OCI-LY1 (cell line): ENCODE measurements around the gene SF3B2.
A peak's percentile ranks its signal among the peaks of the same experiment; 100 is the strongest.

Experiments
- H2AFZ ChIP-seq: fragments of 200-600 bp; sonication (generic), shearing (Covaris generic); 2 replicates; pipeline ENCODE4 v1.6.0; 2014; ENCODE audit warnings: antibody characterized with exemption, mild to moderate bottlenecking, low read length
- H3F3A ChIP-seq: fragments of 200-600 bp; sonication (generic), shearing (Covaris generic); 2 replicates; pipeline ENCODE4 v1.6.0; 2014; ENCODE audit warnings: mild to moderate bottlenecking, antibody characterized with exemption, low read length, moderate library complexity; ENCODE audit not compliant: insufficient read depth
- H3K27ac ChIP-seq: fragments of 200-600 bp; sonication (generic); 2 replicates; pipeline ENCODE4 v1.5.1; 2014; ENCODE audit warnings: low read length, mixed run types, mild to moderate bottlenecking, low read depth; ENCODE audit not compliant: poor library complexity, severe bottlenecking
- H3K27me3 ChIP-seq: fragments of 200-600 bp; sonication (generic); 2 replicates; pipeline ENCODE4 v1.6.0; 2014; ENCODE audit warnings: antibody characterized with exemption, mild to moderate bottlenecking, low read length, moderate library complexity; ENCODE audit not compliant: insufficient read depth
- H3K36me3 ChIP-seq: fragments of 200-600 bp; sonication (generic); 2 replicates; pipeline ENCODE4 v1.6.1; 2014; ENCODE audit warnings: mild to moderate bottlenecking, antibody characterized with exemption, low read length, moderate library complexity, mixed read lengths; ENCODE audit not compliant: insufficient read depth
- H3K4me1 ChIP-seq: fragments of 200-600 bp; sonication (generic); 2 replicates; pipeline ENCODE4 v1.5.1; 2014; ENCODE audit warnings: mild to moderate bottlenecking, low read length, moderate library complexity; ENCODE audit not compliant: insufficient read depth, severe bottlenecking
- H3K4me2 ChIP-seq: fragments of 200-600 bp; sonication (generic), shearing (Covaris generic); 2 replicates; pipeline ENCODE4 v1.6.1; 2014; ENCODE audit warnings: low read length
- H3K4me3 ChIP-seq: fragments of 200-600 bp; sonication (generic); 2 replicates; pipeline ENCODE4 v1.5.1; 2014; ENCODE audit warnings: low read length, low read depth, mild to moderate bottlenecking, mixed read lengths; ENCODE audit not compliant: poor library complexity, severe bottlenecking
- H3K79me2 ChIP-seq: fragments of 200-600 bp; shearing (Covaris generic); 2 replicates; pipeline ENCODE4 v1.6.1; 2016; ENCODE audit warnings: mixed run types, low read length, mixed read lengths; ENCODE audit not compliant: insufficient read depth
- H3K9ac ChIP-seq: fragments of 200-600 bp; sonication (generic), shearing (Covaris generic); 2 replicates; pipeline ENCODE4 v1.6.1; 2014; ENCODE audit warnings: mild to moderate bottlenecking, low read length, mixed read lengths
- H3K9me2 ChIP-seq: fragments of 200-600 bp; sonication (generic), shearing (Covaris generic); 2 replicates; pipeline ENCODE4 v1.6.1; 2014; ENCODE audit warnings: low read depth, mild to moderate bottlenecking, low read length, mixed read lengths
- H3K9me3 ChIP-seq: fragments of 200-600 bp; shearing (Covaris generic); 2 replicates; pipeline ENCODE4 v1.6.1; 2014; ENCODE audit warnings: low read length, mixed read lengths
- H4K20me1 ChIP-seq: fragments of 200-600 bp; sonication (generic), shearing (Covaris generic); 2 replicates; pipeline ENCODE4 v1.6.0; 2016; ENCODE audit warnings: mild to moderate bottlenecking, low read length; ENCODE audit not compliant: insufficient read depth
- EZH2 ChIP-seq: fragments of 200-600 bp; sonication (generic), shearing (Covaris generic); IDR thresholded peaks from 2 replicates; pipeline ENCODE4 v1.8.0; 2017; ENCODE audit warnings: borderline replicate concordance, mixed run types, mild to moderate bottlenecking, antibody characterized with exemption, low read length, moderate library complexity, mixed read lengths
- TF ChIP-seq, protein P1 (sequence below): fragments of 200-600 bp; sonication (generic), shearing (Covaris generic); IDR thresholded peaks from 2 replicates; pipeline ENCODE4 v1.5.1; 2017; ENCODE audit warnings: mild to moderate bottlenecking, antibody characterized with exemption, low read length, moderate library complexity, mixed read lengths

SF3B2 gene

GRCh38 chr11:66042996-66043906 is 8.9 kb upstream of the SF3B2 start:
- no peaks in the 10 kb centered on the region for H3K79me2 ChIP-seq
- H3K9me3 ChIP-seq, result no peaks in the 10 kb centered on the region
- H3K4me2 ChIP-seq, result no peak overlapping the region
- H4K20me1 ChIP-seq, result no peaks in the 10 kb centered on the region
- TF ChIP-seq EZH2, result no peak
- TF ChIP-seq, protein P1, sequence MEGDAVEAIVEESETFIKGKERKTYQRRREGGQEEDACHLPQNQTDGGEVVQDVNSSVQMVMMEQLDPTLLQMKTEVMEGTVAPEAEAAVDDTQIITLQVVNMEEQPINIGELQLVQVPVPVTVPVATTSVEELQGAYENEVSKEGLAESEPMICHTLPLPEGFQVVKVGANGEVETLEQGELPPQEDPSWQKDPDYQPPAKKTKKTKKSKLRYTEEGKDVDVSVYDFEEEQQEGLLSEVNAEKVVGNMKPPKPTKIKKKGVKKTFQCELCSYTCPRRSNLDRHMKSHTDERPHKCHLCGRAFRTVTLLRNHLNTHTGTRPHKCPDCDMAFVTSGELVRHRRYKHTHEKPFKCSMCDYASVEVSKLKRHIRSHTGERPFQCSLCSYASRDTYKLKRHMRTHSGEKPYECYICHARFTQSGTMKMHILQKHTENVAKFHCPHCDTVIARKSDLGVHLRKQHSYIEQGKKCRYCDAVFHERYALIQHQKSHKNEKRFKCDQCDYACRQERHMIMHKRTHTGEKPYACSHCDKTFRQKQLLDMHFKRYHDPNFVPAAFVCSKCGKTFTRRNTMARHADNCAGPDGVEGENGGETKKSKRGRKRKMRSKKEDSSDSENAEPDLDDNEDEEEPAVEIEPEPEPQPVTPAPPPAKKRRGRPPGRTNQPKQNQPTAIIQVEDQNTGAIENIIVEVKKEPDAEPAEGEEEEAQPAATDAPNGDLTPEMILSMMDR, result no peak
- no peak overlapping the region for H3K27ac ChIP-seq
- H2AFZ ChIP-seq, result no peak overlapping the region
- peaks cover 5% of the 10 kb centered on the region; the same call in 1 of the 2 replicates for H3K27me3 ChIP-seq
- H3K9me2 ChIP-seq, result no peaks in the 10 kb centered on the region
- H3K36me3 ChIP-seq, result no peaks in the 10 kb centered on the region
- no peak overlapping the region for H3K4me3 ChIP-seq
- no peaks in the 10 kb centered on the region for H3F3A ChIP-seq
- H3K9ac ChIP-seq, result no peak overlapping the region
- H3K4me1 ChIP-seq, result peaks cover 11% of the 10 kb centered on the region

- TF ChIP-seq, protein P1, result no peak
- no peak for TF ChIP-seq EZH2
- no peaks in the 10 kb centered on the region for H3F3A ChIP-seq
- H4K20me1 ChIP-seq, result no peaks in the 10 kb centered on the region
- no peaks in the 10 kb centered on the region for H3K9me2 ChIP-seq
- peaks cover 5% of the 10 kb centered on the region; the same call in 1 of the 2 replicates for H3K27me3 ChIP-seq
- H3K79me2 ChIP-seq, result no peaks in the 10 kb centered on the region
- H3K4me2 ChIP-seq, result peak overlapping the region; percentile 61
- H3K4me1 ChIP-seq, result peaks cover 14% of the 10 kb centered on the region
- H3K9me3 ChIP-seq, result no peaks in the 10 kb centered on the region
- H3K27ac ChIP-seq, result no peak overlapping the region
- peak overlapping the region; percentile 27; the same call in 1 of the 2 replicates for H3K9ac ChIP-seq
- H3K4me3 ChIP-seq, result peak overlapping the region; percentile 28
- H2AFZ ChIP-seq, result no peak overlapping the region
- no peaks in the 10 kb centered on the region for H3K36me3 ChIP-seq
Measured at GRCh38 chr11:66044757-66045156, 7.4 kb upstream of the SF3B2 start.

- no peaks in the 10 kb centered on the region for H3K9me2 ChIP-seq
- no peak overlapping the region for H2AFZ ChIP-seq
- H3F3A ChIP-seq, result no peaks in the 10 kb centered on the region
- peaks cover 5% of the 10 kb centered on the region; the same call in 1 of the 2 replicates for H3K27me3 ChIP-seq
- H4K20me1 ChIP-seq, result no peaks in the 10 kb centered on the region
- no peak for TF ChIP-seq EZH2
- TF ChIP-seq, protein P1, result peak; percentile 96
- no peaks in the 10 kb centered on the region for H3K36me3 ChIP-seq
- H3K4me3 ChIP-seq, result peak overlapping the region; percentile 28
- H3K4me1 ChIP-seq, result peaks cover 14% of the 10 kb centered on the region
- H3K9me3 ChIP-seq, result no peaks in the 10 kb centered on the region
- H3K4me2 ChIP-seq, result peak overlapping the region; percentile 61
- no peaks in the 10 kb centered on the region for H3K79me2 ChIP-seq
- H3K27ac ChIP-seq, result no peak overlapping the region
- peak overlapping the region; percentile 27; the same call in 1 of the 2 replicates for H3K9ac ChIP-seq
Measured at GRCh38 chr11:66045177-66045639, 7.0 kb upstream of the SF3B2 start.
